ENCODE data around the gene RPL41.
"Not testable (repeated sequence)": the region's sequence is repeated elsewhere in the genome, so short reads cannot be mapped to it uniquely, and the experiment has no call there.

Gene RPL41

GRCh38 chr12:56116267-56117081, at the start of gene RPL41:
TSS of gene RPL41 (plus strand) at chr12:56116633.
- peak; percentile 98 for DNase-seq

GRCh38 chr12:56071648-56072047, 44.8 kb upstream of the RPL41 start:
- no peak for DNase-seq

- no peak for DNase-seq
Measured at GRCh38 chr12:56074396-56074795, 42.0 kb upstream of the RPL41 start.

- DNase-seq = not testable (repeated sequence)
Measured at GRCh38 chr12:56077966-56078365, 38.5 kb upstream of the RPL41 start.

- no peak for DNase-seq
Measured at GRCh38 chr12:56078427-56078826, 38.0 kb upstream of the RPL41 start.

- peak; percentile 82 for DNase-seq
Measured at GRCh38 chr12:56078931-56079722, 37.3 kb upstream of the RPL41 start.

- peak; percentile 78 for DNase-seq
Measured at GRCh38 chr12:56079723-56080555, 36.5 kb upstream of the RPL41 start, which contains the start of gene ERBB3. TSS of gene ERBB3 (plus strand) at chr12:56080165. CDS start at chr12:56080301, 136 bp downstream.

GRCh38 chr12:56080556-56081138, 35.8 kb upstream of the RPL41 start:
- no peak for DNase-seq

- DNase-seq = no peak
Measured at GRCh38 chr12:56081393-56082347, 34.8 kb upstream of the RPL41 start.

GRCh38 chr12:56082382-56082781, 34.1 kb upstream of the RPL41 start:
- DNase-seq = no peak

GRCh38 chr12:56082967-56083366, 33.5 kb upstream of the RPL41 start:
- no peak for DNase-seq

- peak; percentile 46 for DNase-seq
Measured at GRCh38 chr12:56084958-56085543, 31.4 kb upstream of the RPL41 start.

GRCh38 chr12:56086096-56086495, 30.3 kb upstream of the RPL41 start:
- no peak for DNase-seq

GRCh38 chr12:56086608-56087007, 29.8 kb upstream of the RPL41 start:
- no peak for DNase-seq

GRCh38 chr12:56087220-56087619, 29.2 kb upstream of the RPL41 start:
- DNase-seq = no peak

- no peak for DNase-seq
Measured at GRCh38 chr12:56097738-56098137, 18.7 kb upstream of the RPL41 start.

GRCh38 chr12:56098592-56098991, 17.8 kb upstream of the RPL41 start:
- no peak for DNase-seq

- no peak for DNase-seq
Measured at GRCh38 chr12:56099787-56100186, 16.6 kb upstream of the RPL41 start.

- no peak for DNase-seq
Measured at GRCh38 chr12:56101045-56101444, 15.4 kb upstream of the RPL41 start.

GRCh38 chr12:56102683-56103065, 13.8 kb upstream of the RPL41 start:
- DNase-seq = no peak

GRCh38 chr12:56103066-56103711, 13.2 kb upstream of the RPL41 start:
- no peak for DNase-seq
